Measurements from ENCODE around the gene C19orf81. TPM values are rescaled to one million over a fixed set of nuclear protein-coding genes. Genes with fewer than 3 reads are reported as not detected.

The C19orf81 gene
- total and polyA plus RNA-seq, 2 of the 8 experiments (the other 6 are each of a cell fraction or from before 2014, with no cell fraction given) = 11.7 to 13.0 TPM

GRCh38 chr19:50644315-50644915, 4.8 kb upstream of the C19orf81 start:
- no peaks in the 10 kb centered on the region; a peak in 1 of 8 replicates for H3K36me3 ChIP-seq (ENCODE audit: control insufficient read depth in 2 of 4, insufficient read depth in 4 of 4, low read length in 3 of 4)
- peak overlapping the region; percentile 43 for H3K56ac ChIP-seq (replicated peaks; ENCODE audit: insufficient read length, low read depth, low read length)
- H2BK120ac ChIP-seq (replicated peaks; ENCODE audit: low read depth, low read length) = no peak overlapping the region
- no peak overlapping the region for H4K5ac ChIP-seq (ENCODE audit: insufficient read length, low read depth, low read length)
- no peak overlapping the region for H2BK5ac ChIP-seq (ENCODE audit: low read depth, low read length)
- H3K79me2 ChIP-seq (ENCODE audit: control insufficient read depth in 1 of 2, insufficient read depth in 2 of 2, low read length in 2 of 2) = no peaks in the 10 kb centered on the region
- H2BK20ac ChIP-seq (ENCODE audit: low read length) = no peak overlapping the region
- no peak for DNase-seq (ENCODE audit: low read depth in 1 of 2, low spot score in 2 of 2)
- H3K79me1 ChIP-seq (ENCODE audit: low read depth, low read length) = no peaks in the 10 kb centered on the region
- no peak overlapping the region for H2BK12ac ChIP-seq (ENCODE audit: low read depth, low read length)
- no peaks in the 10 kb centered on the region for H4K20me1 ChIP-seq (replicated peaks in 1 of 2; ENCODE audit: control insufficient read depth in 1 of 2, insufficient read depth in 2 of 2, low read length in 2 of 2)
- H3K9ac ChIP-seq (replicated peaks in 1 of 4; ENCODE audit: extremely low read depth in 1 of 4, low read depth in 3 of 4, low read length in 3 of 4) = no peak overlapping the region
- no peak overlapping the region for H2AFZ ChIP-seq (ENCODE audit: low read length)
- H4K8ac ChIP-seq (ENCODE audit: extremely low read depth, insufficient read depth, low read length) = no peak overlapping the region
- no peak overlapping the region for H3K18ac ChIP-seq (ENCODE audit: extremely low read depth, low read length)
- no peak overlapping the region for H3K4ac ChIP-seq (replicated peaks; ENCODE audit: insufficient read length, low read depth, low read length)
- WGBS, 2 experiments (ENCODE audit: extremely low coverage in 1 of 2, insufficient coverage in 1 of 2, insufficient read length in 1 of 2, insufficient replicate concordance in 2 of 2, low coverage in 1 of 2, low lambda C conversion rate in 2 of 2, missing lambda C conversion rate in 1 of 2) = 61 to 100% methylated on average over 1 of the region's 1 CpG
- peaks cover 0 to 21% (median 12%) of the 10 kb centered on the region in 4 experiments; a peak in 5 of 7 replicates for H3K27me3 ChIP-seq (replicated peaks in 1 of 4; ENCODE audit: control insufficient read depth in 3 of 4, extremely low read depth in 1 of 4, insufficient read depth in 3 of 4, low read length in 3 of 4)
- H3K23ac ChIP-seq (ENCODE audit: insufficient read length) = no peak overlapping the region
- no peaks in the 10 kb centered on the region for H3K9me3 ChIP-seq (ENCODE audit: insufficient read depth in 2 of 2, low read depth in 1 of 2, low read length in 1 of 2)
- H3K4me3 ChIP-seq (ENCODE audit: extremely low read depth in 1 of 4, insufficient read depth in 2 of 4, low read depth in 3 of 4, low read length in 4 of 4) = no peak overlapping the region
- no peak overlapping the region for H2BK15ac ChIP-seq (ENCODE audit: low read length)
- no peak overlapping the region for H2AK5ac ChIP-seq (ENCODE audit: low read depth, low read length)
- CTCF ChIA-PET (ENCODE audit: partially characterized antibody) = interaction anchor here (1.0 kb wide), 1 partner anchor 107 kb away, joined by 3 read pairs; no protein-coding TSS in a partner anchor
- peaks cover 12% of the 10 kb centered on the region; the same call in 1 of the 2 replicates for H3K23me2 ChIP-seq (ENCODE audit: low read depth, low read length)
- no peak for FAIRE-seq
- POLR2A ChIA-PET (ENCODE audit: partially characterized antibody) = no interaction called here
- no peak overlapping the region for H3K27ac ChIP-seq (ENCODE audit: low read depth, low read length)
- no peak overlapping the region for H4K91ac ChIP-seq (replicated peaks; ENCODE audit: insufficient read length, low read length)
- H3K14ac ChIP-seq (ENCODE audit: insufficient read length) = no peak overlapping the region
- peaks cover 0 to 5% (median 4%) of the 10 kb centered on the region in 4 experiments; a peak in 6 of 7 replicates for H3K4me1 ChIP-seq (replicated peaks in 1 of 4; ENCODE audit: control insufficient read depth in 3 of 4, insufficient read depth in 4 of 4, low read length in 3 of 4)
- H3K4me2 ChIP-seq (ENCODE audit: insufficient read depth in 1 of 2, low read depth in 2 of 2, low read length in 2 of 2) = no peak overlapping the region
- TF ChIP-seq JUN (IDR thresholded peaks at IDR 0.05; ENCODE audit: low read depth, low read length) (no peak), POU5F1 (IDR thresholded peaks at IDR 0.05; ENCODE audit: low read depth, low read length) (no peak), FOSL1 (IDR thresholded peaks at IDR 0.05; ENCODE audit: insufficient read depth, low read depth, low read length) (no peak), SIRT6 (IDR thresholded peaks at IDR 0.05; ENCODE audit: low read length) (no peak), SAP30 (IDR thresholded peaks at IDR 0.05; ENCODE audit: insufficient read depth, insufficient replicate concordance, low read length) (no peak), CBX8 (IDR thresholded peaks at IDR 0.05; ENCODE audit: borderline replicate concordance, low read depth, low read length) (no peak), CHD1 (IDR thresholded peaks at IDR 0.05; ENCODE audit: low read depth, low read length) (no peak), BACH1 (IDR thresholded peaks at IDR 0.05; ENCODE audit: low read length) (no peak)
